ENCODE results near the gene MAGI2. TPM values are rescaled to one million over a fixed set of nuclear protein-coding genes. Genes with fewer than 3 reads are reported as not detected.

MAGI2 gene
- polyA plus RNA-seq, 2 donors: 0.67 to 0.79 TPM

DNA sequence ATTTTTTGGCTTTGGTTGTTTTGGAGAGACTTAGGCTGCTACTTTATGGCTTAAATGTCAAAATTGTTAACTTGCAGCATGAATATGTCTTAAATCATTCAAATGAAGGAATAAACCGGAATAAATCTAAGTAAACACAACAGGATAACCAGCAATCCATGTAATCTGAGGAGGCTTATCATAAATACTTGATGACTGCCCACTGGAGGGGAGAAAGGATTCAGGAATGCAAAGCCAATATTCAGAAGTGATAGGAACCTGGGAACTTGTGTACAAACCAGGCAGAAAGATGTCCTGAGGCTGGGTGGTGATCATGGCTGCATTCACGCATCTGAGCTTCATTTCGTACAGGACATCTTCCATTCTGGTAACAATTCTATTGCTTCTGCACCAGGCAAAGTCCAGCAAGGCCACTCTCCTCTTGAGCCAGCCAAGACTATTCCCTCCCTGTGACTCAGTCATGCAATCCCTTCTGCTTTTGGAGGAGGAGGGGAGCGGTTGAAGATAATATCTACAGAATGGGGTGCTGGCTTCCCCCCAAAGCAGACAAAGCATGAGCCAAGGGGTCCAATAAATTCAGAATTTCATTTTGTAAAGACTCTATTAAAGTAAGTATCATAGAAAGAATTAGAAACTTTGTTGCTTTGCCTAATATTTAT lies 1280.4 kb downstream of the MAGI2 start:
- no peaks in the 10 kb centered on the region for H3K27me3 ChIP-seq (ENCODE audit: control insufficient read depth in 1 of 2, insufficient read depth in 2 of 2, low read length in 2 of 2)
- 73 to 79% methylated on average over 4 of the region's 4 CpGs for WGBS, 2 donors
- H3K4me1 ChIP-seq (ENCODE audit: control insufficient read depth in 2 of 2, insufficient read depth in 2 of 2, low read length in 1 of 2): peaks cover 0 to 4% of the 10 kb centered on the region in 2 donors
- no peaks in the 10 kb centered on the region for H3K9me3 ChIP-seq (ENCODE audit: control insufficient read depth in 2 of 2, insufficient read depth in 1 of 2, low read depth in 1 of 2, low read length in 1 of 2)
- no peak overlapping the region for H3K4me3 ChIP-seq (ENCODE audit: low read depth in 1 of 2, low read length in 2 of 2)
- no peak overlapping the region for H3K27ac ChIP-seq (ENCODE audit: low read depth in 2 of 2, low read length in 1 of 2)
- H3K36me3 ChIP-seq (ENCODE audit: control insufficient read depth in 2 of 2, insufficient read depth in 2 of 2, low read length in 1 of 2): no peaks in the 10 kb centered on the region

DNA sequence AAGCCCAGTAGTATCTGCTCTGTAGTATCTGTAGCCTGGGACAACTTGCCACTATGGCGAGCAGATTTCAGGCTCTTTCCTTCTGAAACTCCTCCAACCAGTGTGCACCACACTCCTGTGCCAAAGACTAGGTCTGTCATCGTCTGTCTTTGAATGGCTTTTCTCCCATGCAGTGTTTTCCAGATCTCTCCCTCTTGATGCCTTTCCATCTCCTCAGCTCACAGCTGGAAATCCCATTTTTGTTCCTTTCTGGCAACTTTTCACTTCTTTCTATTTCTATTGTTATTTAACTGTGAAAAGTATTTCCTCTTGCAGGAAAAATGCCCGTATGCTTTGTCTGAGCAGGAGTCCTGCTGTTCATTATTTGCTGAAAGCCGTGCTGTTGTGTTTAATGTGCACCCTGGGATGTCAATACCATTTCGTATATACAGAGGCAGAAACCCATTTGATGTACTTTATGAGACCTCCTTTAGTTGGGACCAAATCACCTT lies 1281.2 kb downstream of the MAGI2 start:
- Histone ChIP-seq H3K9me3 (ENCODE audit: control insufficient read depth in 2 of 2, insufficient read depth in 1 of 2, low read depth in 1 of 2, low read length in 1 of 2) (no peaks in the 10 kb centered on the region), H3K36me3 (ENCODE audit: control insufficient read depth in 2 of 2, insufficient read depth in 2 of 2, low read length in 1 of 2) (no peaks in the 10 kb centered on the region), H3K4me1 (ENCODE audit: control insufficient read depth in 2 of 2, insufficient read depth in 2 of 2, low read length in 1 of 2) (peaks cover 0 to 4% of the 10 kb centered on the region in 2 donors), H3K27ac (ENCODE audit: low read depth in 2 of 2, low read length in 1 of 2) (no peak overlapping the region), H3K4me3 (ENCODE audit: low read depth in 1 of 2, low read length in 2 of 2) (no peak overlapping the region), H3K27me3 (ENCODE audit: control insufficient read depth in 1 of 2, insufficient read depth in 2 of 2, low read length in 2 of 2) (no peaks in the 10 kb centered on the region)
- WGBS, 2 donors: 61 to 62% methylated on average over 5 of the region's 5 CpGs

GRCh38 chr7:78171398-78171797 lies 1282.1 kb downstream of the MAGI2 start:
- Histone ChIP-seq H3K9me3 (ENCODE audit: control insufficient read depth in 2 of 2, insufficient read depth in 1 of 2, low read depth in 1 of 2, low read length in 1 of 2) (no peaks in the 10 kb centered on the region), H3K36me3 (ENCODE audit: control insufficient read depth in 2 of 2, insufficient read depth in 2 of 2, low read length in 1 of 2) (no peaks in the 10 kb centered on the region), H3K27me3 (ENCODE audit: control insufficient read depth in 1 of 2, insufficient read depth in 2 of 2, low read length in 2 of 2) (no peaks in the 10 kb centered on the region), H3K27ac (ENCODE audit: low read depth in 2 of 2, low read length in 1 of 2) (no peak overlapping the region), H3K4me3 (ENCODE audit: low read depth in 1 of 2, low read length in 2 of 2) (no peak overlapping the region), H3K4me1 (ENCODE audit: control insufficient read depth in 2 of 2, insufficient read depth in 2 of 2, low read length in 1 of 2) (peaks cover 0 to 2% of the 10 kb centered on the region in 2 donors)
- WGBS, 2 donors: 85 to 88% methylated on average over 2 of the region's 2 CpGs

- H3K27me3 ChIP-seq (ENCODE audit: control insufficient read depth in 1 of 2, insufficient read depth in 2 of 2, low read length in 2 of 2): no peaks in the 10 kb centered on the region
- no peaks in the 10 kb centered on the region for H3K36me3 ChIP-seq (ENCODE audit: control insufficient read depth in 2 of 2, insufficient read depth in 2 of 2, low read length in 1 of 2)
- 95% methylated on average over 5 of the region's 5 CpGs for WGBS, 2 donors
These were observed 1282.7 kb downstream of the MAGI2 start for GRCh38 chr7:78170815-78171214.

GRCh38 chr7:78169992-78170391 lies 1283.5 kb downstream of the MAGI2 start:
- 88 to 91% methylated on average over 2 of the region's 2 CpGs for WGBS, 2 donors
- H3K36me3 ChIP-seq (ENCODE audit: control insufficient read depth in 2 of 2, insufficient read depth in 2 of 2, low read length in 1 of 2): no peaks in the 10 kb centered on the region
- no peak overlapping the region for H3K27ac ChIP-seq (ENCODE audit: low read depth in 2 of 2, low read length in 1 of 2)
- H3K9me3 ChIP-seq (ENCODE audit: control insufficient read depth in 2 of 2, insufficient read depth in 1 of 2, low read depth in 1 of 2, low read length in 1 of 2): no peaks in the 10 kb centered on the region
- H3K4me1 ChIP-seq (ENCODE audit: control insufficient read depth in 2 of 2, insufficient read depth in 2 of 2, low read length in 1 of 2): no peaks in the 10 kb centered on the region
- H3K4me3 ChIP-seq (ENCODE audit: low read depth in 1 of 2, low read length in 2 of 2): no peak overlapping the region
- no peaks in the 10 kb centered on the region for H3K27me3 ChIP-seq (ENCODE audit: control insufficient read depth in 1 of 2, insufficient read depth in 2 of 2, low read length in 2 of 2)

More at GRCh38 chr7:78170815-78171214, 1282.7 kb downstream of the MAGI2 start:
- no peaks in the 10 kb centered on the region for H3K9me3 ChIP-seq (ENCODE audit: control insufficient read depth in 2 of 2, insufficient read depth in 1 of 2, low read depth in 1 of 2, low read length in 1 of 2)
- H3K4me3 ChIP-seq (ENCODE audit: low read depth in 1 of 2, low read length in 2 of 2): no peak overlapping the region
- H3K4me1 ChIP-seq (ENCODE audit: control insufficient read depth in 2 of 2, insufficient read depth in 2 of 2, low read length in 1 of 2): no peaks in the 10 kb centered on the region
- no peak overlapping the region for H3K27ac ChIP-seq (ENCODE audit: low read depth in 2 of 2, low read length in 1 of 2)

DNA sequence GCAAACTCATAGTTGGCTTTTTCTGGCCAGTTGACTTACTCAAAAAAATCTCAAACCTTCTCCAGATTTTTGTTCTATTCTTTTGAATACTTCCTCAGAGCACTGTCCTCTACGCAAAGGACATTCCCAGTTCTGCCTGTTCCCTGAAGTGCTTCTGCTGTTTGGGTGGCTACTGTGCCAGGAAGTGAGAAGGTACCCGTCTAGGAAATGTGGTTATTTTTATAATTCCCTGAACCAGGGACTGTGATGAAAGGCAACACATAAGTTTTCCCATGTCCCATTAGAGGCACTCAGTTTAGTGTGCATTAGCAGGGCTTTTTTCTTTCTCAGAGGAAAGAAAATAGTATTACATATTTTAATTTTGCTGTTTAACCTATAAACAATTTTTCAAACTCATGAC lies 1284.6 kb downstream of the MAGI2 start:
- Histone ChIP-seq H3K27ac (ENCODE audit: low read depth in 2 of 2, low read length in 1 of 2) (no peak overlapping the region), H3K9me3 (ENCODE audit: control insufficient read depth in 2 of 2, insufficient read depth in 1 of 2, low read depth in 1 of 2, low read length in 1 of 2) (no peaks in the 10 kb centered on the region), H3K27me3 (ENCODE audit: control insufficient read depth in 1 of 2, insufficient read depth in 2 of 2, low read length in 2 of 2) (no peaks in the 10 kb centered on the region), H3K4me1 (ENCODE audit: control insufficient read depth in 2 of 2, insufficient read depth in 2 of 2, low read length in 1 of 2) (no peaks in the 10 kb centered on the region), H3K4me3 (ENCODE audit: low read depth in 1 of 2, low read length in 2 of 2) (no peak overlapping the region), H3K36me3 (ENCODE audit: control insufficient read depth in 2 of 2, insufficient read depth in 2 of 2, low read length in 1 of 2) (no peaks in the 10 kb centered on the region)
- 69 to 71% methylated on average over 2 of the region's 2 CpGs for WGBS, 2 donors

- Histone ChIP-seq H3K9me3 (ENCODE audit: control insufficient read depth in 2 of 2, insufficient read depth in 1 of 2, low read depth in 1 of 2, low read length in 1 of 2) (no peaks in the 10 kb centered on the region), H3K27ac (ENCODE audit: low read depth in 2 of 2, low read length in 1 of 2) (no peak overlapping the region)
- 94 to 95% methylated on average over 12 of the region's 12 CpGs for WGBS, 2 donors
These were observed 1285.6 kb downstream of the MAGI2 start for GRCh38 chr7:78167860-78168259.

GRCh38 chr7:78165854-78166253 lies 1287.6 kb downstream of the MAGI2 start:
- H3K9me3 ChIP-seq (ENCODE audit: control insufficient read depth in 2 of 2, insufficient read depth in 1 of 2, low read depth in 1 of 2, low read length in 1 of 2): no peaks in the 10 kb centered on the region
- H3K4me1 ChIP-seq (ENCODE audit: control insufficient read depth in 2 of 2, insufficient read depth in 2 of 2, low read length in 1 of 2): no peaks in the 10 kb centered on the region
- no peaks in the 10 kb centered on the region for H3K27me3 ChIP-seq (ENCODE audit: control insufficient read depth in 1 of 2, insufficient read depth in 2 of 2, low read length in 2 of 2)
- H3K4me3 ChIP-seq (ENCODE audit: low read depth in 1 of 2, low read length in 2 of 2): no peak overlapping the region
- H3K36me3 ChIP-seq (ENCODE audit: control insufficient read depth in 2 of 2, insufficient read depth in 2 of 2, low read length in 1 of 2): no peaks in the 10 kb centered on the region
- no peak overlapping the region for H3K27ac ChIP-seq (ENCODE audit: low read depth in 2 of 2, low read length in 1 of 2)
- 77 to 83% methylated on average over 3 of the region's 3 CpGs for WGBS, 2 donors

More at GRCh38 chr7:78167860-78168259, 1285.6 kb downstream of the MAGI2 start:
- no peaks in the 10 kb centered on the region for H3K36me3 ChIP-seq (ENCODE audit: control insufficient read depth in 2 of 2, insufficient read depth in 2 of 2, low read length in 1 of 2)
- H3K27me3 ChIP-seq (ENCODE audit: control insufficient read depth in 1 of 2, insufficient read depth in 2 of 2, low read length in 2 of 2): no peaks in the 10 kb centered on the region
- H3K4me3 ChIP-seq (ENCODE audit: low read depth in 1 of 2, low read length in 2 of 2): no peak overlapping the region
- H3K4me1 ChIP-seq (ENCODE audit: control insufficient read depth in 2 of 2, insufficient read depth in 2 of 2, low read length in 1 of 2): no peaks in the 10 kb centered on the region

DNA sequence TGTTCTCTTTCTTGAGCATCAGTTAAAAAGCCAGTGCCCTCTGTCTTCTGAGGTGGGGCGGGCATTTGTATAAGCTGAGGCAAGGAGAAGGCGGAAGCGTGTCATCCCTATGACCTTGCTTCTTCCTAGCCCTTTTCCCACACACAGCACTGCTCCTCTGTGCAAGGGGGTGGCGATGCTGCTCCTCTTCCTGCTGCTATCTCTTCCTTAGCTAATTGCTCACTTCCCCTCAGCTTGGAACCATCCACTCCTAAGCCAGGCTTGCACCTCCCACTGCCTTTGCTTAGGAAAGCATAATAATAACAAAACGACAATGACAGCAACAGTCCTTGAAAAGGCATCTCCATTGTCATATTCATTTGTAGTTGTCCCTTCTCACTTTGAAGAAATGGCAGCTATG lies 1288.0 kb downstream of the MAGI2 start:
- WGBS, 2 donors: 75 to 81% methylated on average over 5 of the region's 5 CpGs
- Histone ChIP-seq H3K9me3 (ENCODE audit: control insufficient read depth in 2 of 2, insufficient read depth in 1 of 2, low read depth in 1 of 2, low read length in 1 of 2) (no peaks in the 10 kb centered on the region), H3K27ac (ENCODE audit: low read depth in 2 of 2, low read length in 1 of 2) (no peak overlapping the region), H3K36me3 (ENCODE audit: control insufficient read depth in 2 of 2, insufficient read depth in 2 of 2, low read length in 1 of 2) (no peaks in the 10 kb centered on the region), H3K27me3 (ENCODE audit: control insufficient read depth in 1 of 2, insufficient read depth in 2 of 2, low read length in 2 of 2) (no peaks in the 10 kb centered on the region), H3K4me1 (ENCODE audit: control insufficient read depth in 2 of 2, insufficient read depth in 2 of 2, low read length in 1 of 2) (no peaks in the 10 kb centered on the region), H3K4me3 (ENCODE audit: low read depth in 1 of 2, low read length in 2 of 2) (no peak overlapping the region)

DNA sequence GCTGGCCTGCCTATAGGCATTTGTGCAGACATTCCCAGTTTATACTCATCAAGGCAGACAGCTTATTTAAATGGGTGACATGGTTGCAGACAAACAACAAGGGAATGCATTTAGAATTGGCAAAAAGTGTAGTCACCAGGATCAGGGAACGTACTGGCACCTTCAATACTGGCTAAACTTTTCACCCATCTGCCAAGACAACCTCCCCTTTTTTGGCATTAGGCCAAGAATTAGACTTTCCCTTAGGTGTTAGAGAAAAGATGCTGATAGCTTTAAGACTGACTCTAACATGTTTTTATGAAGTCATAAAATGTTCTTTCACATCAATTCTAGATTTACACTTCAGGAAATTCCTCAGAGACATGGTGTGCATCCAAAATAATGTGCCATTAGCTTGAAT lies 1289.0 kb downstream of the MAGI2 start:
- Histone ChIP-seq H3K4me1 (ENCODE audit: control insufficient read depth in 2 of 2, insufficient read depth in 2 of 2, low read length in 1 of 2) (no peaks in the 10 kb centered on the region), H3K36me3 (ENCODE audit: control insufficient read depth in 2 of 2, insufficient read depth in 2 of 2, low read length in 1 of 2) (no peaks in the 10 kb centered on the region), H3K9me3 (ENCODE audit: control insufficient read depth in 2 of 2, insufficient read depth in 1 of 2, low read depth in 1 of 2, low read length in 1 of 2) (no peaks in the 10 kb centered on the region), H3K4me3 (ENCODE audit: low read depth in 1 of 2, low read length in 2 of 2) (no peak overlapping the region), H3K27me3 (ENCODE audit: control insufficient read depth in 1 of 2, insufficient read depth in 2 of 2, low read length in 2 of 2) (no peaks in the 10 kb centered on the region), H3K27ac (ENCODE audit: low read depth in 2 of 2, low read length in 1 of 2) (no peak overlapping the region)
- 26 to 37% methylated on average over 1 of the region's 1 CpG for WGBS, 2 donors
